ENCODE measurements around the gene TFE3.
A peak's percentile ranks its signal among the peaks of the same experiment; 100 is the strongest.

TFE3 gene

GRCh38 chrX:49037883-49038475 is 5.2 kb downstream of the TFE3 start:
- DNase-seq (ENCODE audit: low read depth), result peak; percentile 70
- H3K4me3 ChIP-seq (ENCODE audit: low read length), result no peak overlapping the region
- H3K36me3 ChIP-seq (ENCODE audit: control insufficient read depth, insufficient read depth, low read length, severe bottlenecking), result peaks cover 49% of the 10 kb centered on the region
- H3K27me3 ChIP-seq (replicated peaks; ENCODE audit: control insufficient read depth, insufficient read depth, low read length), result no peaks in the 10 kb centered on the region
- peak overlapping the region; percentile 37 for H3K9ac ChIP-seq (ENCODE audit: low read length)
- peaks cover 25% of the 10 kb centered on the region for H3K4me1 ChIP-seq (ENCODE audit: control insufficient read depth, insufficient read depth, low read length)
- no peaks in the 10 kb centered on the region for H3K9me3 ChIP-seq (ENCODE audit: control insufficient read depth, low read length)

DNA sequence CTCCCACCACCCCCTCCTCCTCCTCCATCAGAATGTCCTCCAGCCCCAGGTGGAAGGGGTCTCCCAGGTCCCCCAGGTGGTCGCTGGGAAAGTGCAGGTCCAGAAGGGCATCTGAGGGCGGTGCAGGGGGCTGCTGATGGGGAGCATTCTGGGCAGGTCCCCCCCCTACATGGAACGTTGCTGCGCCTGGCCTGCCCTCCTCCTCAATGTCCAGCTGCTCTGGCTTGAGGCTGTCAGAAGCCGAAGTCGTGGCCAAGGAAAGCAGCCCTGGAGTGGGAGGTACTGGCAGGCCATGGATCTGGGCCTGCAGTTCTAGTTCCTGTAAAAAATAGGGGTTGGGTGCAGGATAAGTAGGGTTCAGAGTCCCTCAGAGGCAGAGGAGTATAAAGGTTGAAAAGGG is 12.9 kb downstream of the TFE3 start:
- no peaks in the 10 kb centered on the region for H3K9me3 ChIP-seq (ENCODE audit: control insufficient read depth, low read length)
- H3K4me3 ChIP-seq (ENCODE audit: low read length), result no peak overlapping the region
- no peak for DNase-seq (ENCODE audit: low read depth)
- H3K9ac ChIP-seq (ENCODE audit: low read length), result no peak overlapping the region
- peaks cover 7% of the 10 kb centered on the region for H3K4me1 ChIP-seq (ENCODE audit: control insufficient read depth, insufficient read depth, low read length)
- peaks cover 57% of the 10 kb centered on the region for H3K36me3 ChIP-seq (ENCODE audit: control insufficient read depth, insufficient read depth, low read length, severe bottlenecking)
- peaks cover 3% of the 10 kb centered on the region for H3K27me3 ChIP-seq (replicated peaks; ENCODE audit: control insufficient read depth, insufficient read depth, low read length)

- Histone ChIP-seq H3K27me3 (replicated peaks; ENCODE audit: control insufficient read depth, insufficient read depth, low read length) (peaks cover 3% of the 10 kb centered on the region), H3K9me3 (ENCODE audit: control insufficient read depth, low read length) (no peaks in the 10 kb centered on the region), H3K36me3 (ENCODE audit: control insufficient read depth, insufficient read depth, low read length, severe bottlenecking) (peaks cover 57% of the 10 kb centered on the region), H3K9ac (ENCODE audit: low read length) (no peak overlapping the region), H3K4me3 (ENCODE audit: low read length) (no peak overlapping the region), H3K4me1 (ENCODE audit: control insufficient read depth, insufficient read depth, low read length) (peaks cover 7% of the 10 kb centered on the region)
- no peak for DNase-seq (ENCODE audit: low read depth)
These were observed 13.3 kb downstream of the TFE3 start for GRCh38 chrX:49029876-49030275.

- Histone ChIP-seq H3K9ac (ENCODE audit: low read length) (peak overlapping the region; percentile 47), H3K9me3 (ENCODE audit: control insufficient read depth, low read length) (peaks cover 4% of the 10 kb centered on the region), H3K27me3 (replicated peaks; ENCODE audit: control insufficient read depth, insufficient read depth, low read length) (no peaks in the 10 kb centered on the region), H3K4me3 (ENCODE audit: low read length) (no peak overlapping the region), H3K36me3 (ENCODE audit: control insufficient read depth, insufficient read depth, low read length, severe bottlenecking) (peaks cover 3% of the 10 kb centered on the region), H3K4me1 (ENCODE audit: control insufficient read depth, insufficient read depth, low read length) (peaks cover 15% of the 10 kb centered on the region)
- no peak for DNase-seq (ENCODE audit: low read depth)
These were observed 23.4 kb downstream of the TFE3 start for GRCh38 chrX:49019599-49020249.

GRCh38 chrX:49019050-49019449 is 24.1 kb downstream of the TFE3 start:
- Histone ChIP-seq H3K9ac (ENCODE audit: low read length) (peak overlapping the region; percentile 47), H3K9me3 (ENCODE audit: control insufficient read depth, low read length) (no peaks in the 10 kb centered on the region), H3K36me3 (ENCODE audit: control insufficient read depth, insufficient read depth, low read length, severe bottlenecking) (no peaks in the 10 kb centered on the region), H3K4me1 (ENCODE audit: control insufficient read depth, insufficient read depth, low read length) (peaks cover 10% of the 10 kb centered on the region), H3K27me3 (replicated peaks; ENCODE audit: control insufficient read depth, insufficient read depth, low read length) (no peaks in the 10 kb centered on the region), H3K4me3 (ENCODE audit: low read length) (no peak overlapping the region)
- DNase-seq (ENCODE audit: low read depth), result no peak

DNA sequence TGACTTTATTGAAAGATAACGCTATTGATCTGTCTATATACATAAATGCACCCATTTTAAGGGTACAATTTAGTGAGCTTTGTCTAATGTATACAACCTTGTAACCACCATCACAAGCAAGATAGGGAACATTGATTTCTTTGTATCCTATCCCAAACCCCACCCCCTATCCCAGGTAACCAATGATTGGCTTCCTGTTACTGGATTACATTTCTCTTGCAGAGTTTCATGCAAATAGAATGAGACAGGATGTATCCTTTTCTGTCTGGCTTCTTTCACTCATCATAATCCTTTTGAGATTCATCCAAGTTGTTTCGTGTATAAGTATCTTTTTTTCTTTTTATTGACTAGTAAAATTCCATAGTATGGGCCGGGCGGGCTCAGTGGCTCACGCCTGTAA is 39.5 kb downstream of the TFE3 start:
- no peak for DNase-seq (ENCODE audit: low read depth)
- H3K4me1 ChIP-seq (ENCODE audit: control insufficient read depth, insufficient read depth, low read length), result no peaks in the 10 kb centered on the region
- no peak overlapping the region for H3K4me3 ChIP-seq (ENCODE audit: low read length)
- H3K36me3 ChIP-seq (ENCODE audit: control insufficient read depth, insufficient read depth, low read length, severe bottlenecking), result peaks cover 4% of the 10 kb centered on the region
- no peaks in the 10 kb centered on the region for H3K9me3 ChIP-seq (ENCODE audit: control insufficient read depth, low read length)
- H3K27me3 ChIP-seq (replicated peaks; ENCODE audit: control insufficient read depth, insufficient read depth, low read length), result no peaks in the 10 kb centered on the region
- H3K9ac ChIP-seq (ENCODE audit: low read length), result no peak overlapping the region

- Histone ChIP-seq H3K4me1 (ENCODE audit: control insufficient read depth, insufficient read depth, low read length) (no peaks in the 10 kb centered on the region), H3K4me3 (ENCODE audit: low read length) (peak within 1 kb of the TSS; percentile 96), H3K9me3 (ENCODE audit: control insufficient read depth, low read length) (peaks cover 8% of the 10 kb centered on the region), H3K9ac (ENCODE audit: low read length) (peak within 1 kb of the TSS; percentile 95), H3K36me3 (ENCODE audit: control insufficient read depth, insufficient read depth, low read length, severe bottlenecking) (peaks cover 15% of the 10 kb centered on the region), H3K27me3 (replicated peaks; ENCODE audit: control insufficient read depth, insufficient read depth, low read length) (peaks cover 3% of the 10 kb centered on the region)
- DNase-seq (ENCODE audit: low read depth), result peak; percentile 86
These were observed 40.8 kb downstream of the TFE3 start, which contains the start of gene GRIPAP1 for GRCh38 chrX:49002091-49002935. TSS of gene GRIPAP1 (minus strand) at chrX:49002264. CDS start at chrX:49002229, 35 bp downstream.

GRCh38 chrX:49001521-49002090 is 41.6 kb downstream of the TFE3 start:
- H3K9ac ChIP-seq (ENCODE audit: low read length), result peak overlapping the region; percentile 95
- peaks cover 14% of the 10 kb centered on the region for H3K9me3 ChIP-seq (ENCODE audit: control insufficient read depth, low read length)
- peak overlapping the region; percentile 96 for H3K4me3 ChIP-seq (ENCODE audit: low read length)
- peaks cover 3% of the 10 kb centered on the region for H3K27me3 ChIP-seq (replicated peaks; ENCODE audit: control insufficient read depth, insufficient read depth, low read length)
- peaks cover 20% of the 10 kb centered on the region for H3K36me3 ChIP-seq (ENCODE audit: control insufficient read depth, insufficient read depth, low read length, severe bottlenecking)
- peak; percentile 35 for DNase-seq (ENCODE audit: low read depth)
- H3K4me1 ChIP-seq (ENCODE audit: control insufficient read depth, insufficient read depth, low read length), result no peaks in the 10 kb centered on the region

DNA sequence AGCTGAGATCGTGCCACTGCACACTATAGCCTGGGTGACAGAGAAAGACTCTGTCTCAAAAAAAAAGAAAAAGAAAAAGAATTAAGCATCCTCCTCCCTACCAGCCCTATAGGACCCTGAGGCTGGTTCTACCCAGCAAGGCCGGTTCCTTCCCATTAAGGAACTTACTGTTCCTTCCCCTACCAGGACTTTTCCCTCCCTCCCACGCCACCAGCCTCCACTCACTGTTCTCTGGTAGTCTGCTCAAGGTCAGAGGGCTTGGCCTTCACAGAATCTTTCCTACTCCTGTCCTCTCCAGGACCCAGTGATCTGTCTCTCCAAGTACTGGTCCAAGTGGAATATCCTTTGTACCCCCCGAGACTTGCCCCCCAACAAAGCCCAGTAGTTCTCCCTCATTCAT is 42.5 kb downstream of the TFE3 start:
- H3K36me3 ChIP-seq (ENCODE audit: control insufficient read depth, insufficient read depth, low read length, severe bottlenecking), result peaks cover 26% of the 10 kb centered on the region
- no peak for DNase-seq (ENCODE audit: low read depth)
- H3K9me3 ChIP-seq (ENCODE audit: control insufficient read depth, low read length), result peaks cover 14% of the 10 kb centered on the region
- no peak overlapping the region for H3K9ac ChIP-seq (ENCODE audit: low read length)
- H3K4me3 ChIP-seq (ENCODE audit: low read length), result no peak overlapping the region
- H3K4me1 ChIP-seq (ENCODE audit: control insufficient read depth, insufficient read depth, low read length), result no peaks in the 10 kb centered on the region
- peaks cover 3% of the 10 kb centered on the region for H3K27me3 ChIP-seq (replicated peaks; ENCODE audit: control insufficient read depth, insufficient read depth, low read length)

GRCh38 chrX:48999030-48999429 is 44.1 kb downstream of the TFE3 start:
- Histone ChIP-seq H3K27me3 (replicated peaks; ENCODE audit: control insufficient read depth, insufficient read depth, low read length) (peaks cover 3% of the 10 kb centered on the region), H3K4me3 (ENCODE audit: low read length) (no peak overlapping the region), H3K4me1 (ENCODE audit: control insufficient read depth, insufficient read depth, low read length) (no peaks in the 10 kb centered on the region), H3K36me3 (ENCODE audit: control insufficient read depth, insufficient read depth, low read length, severe bottlenecking) (peaks cover 29% of the 10 kb centered on the region), H3K9ac (ENCODE audit: low read length) (no peak overlapping the region), H3K9me3 (ENCODE audit: control insufficient read depth, low read length) (peaks cover 14% of the 10 kb centered on the region)
- no peak for DNase-seq (ENCODE audit: low read depth)

DNA sequence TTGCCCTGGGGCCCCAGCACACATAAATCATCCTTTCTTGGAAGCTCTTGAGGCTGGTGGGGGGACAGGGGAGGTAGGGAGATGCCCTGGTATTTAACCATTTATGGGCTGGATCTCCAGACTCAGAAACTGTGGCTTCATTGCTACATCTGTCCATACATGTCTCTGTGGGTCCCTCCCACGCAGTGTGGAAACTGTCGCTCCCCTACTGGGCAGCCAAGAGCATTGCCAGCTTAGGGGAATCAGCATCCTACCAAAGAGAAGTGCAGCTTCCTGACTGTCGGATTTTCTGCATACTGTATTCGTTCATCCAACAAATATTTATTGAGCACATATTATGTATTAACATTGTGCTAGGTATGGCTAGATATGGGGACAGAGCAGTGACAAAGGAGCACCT is 44.8 kb downstream of the TFE3 start:
- H3K27me3 ChIP-seq (replicated peaks; ENCODE audit: control insufficient read depth, insufficient read depth, low read length), result peaks cover 3% of the 10 kb centered on the region
- H3K4me1 ChIP-seq (ENCODE audit: control insufficient read depth, insufficient read depth, low read length), result no peaks in the 10 kb centered on the region
- peaks cover 14% of the 10 kb centered on the region for H3K9me3 ChIP-seq (ENCODE audit: control insufficient read depth, low read length)
- no peak overlapping the region for H3K9ac ChIP-seq (ENCODE audit: low read length)
- peaks cover 31% of the 10 kb centered on the region for H3K36me3 ChIP-seq (ENCODE audit: control insufficient read depth, insufficient read depth, low read length, severe bottlenecking)
- no peak for DNase-seq (ENCODE audit: low read depth)
- no peak overlapping the region for H3K4me3 ChIP-seq (ENCODE audit: low read length)
